GM12878 (cell line): ENCODE data around the gene DNHD1. TPM values are rescaled to one million over a fixed set of nuclear protein-coding genes. Genes with fewer than 3 reads are reported as not detected.

ENCODE experiments used
- ATAC-seq: fragments of 200-7000 bp; cut with Tn5 transposase; 3 replicates; pipeline ENCODE4 v1.9.1; 2020; ENCODE audit warnings: mild to moderate bottlenecking, moderate library complexity
- BruUV-seq: library from RNA; stranded (reverse); fragments of 400-500 nt; replicated peaks from 2 replicates; lab custom pipeline; 2021; lab: Mats Ljungman, UMichigan
- CTCF ChIA-PET: fragments of 300-600 bp; sonication (Branson Sonifier 250); formaldehyde crosslinking; extraction: SDS; loops from one replicate; lab custom pipeline; 2021; ENCODE audit warnings: inconsistent platforms; lab: Yijun Ruan, JAX
- POLR2A ChIA-PET: fragments of 350-600 bp; formaldehyde crosslinking; extraction: SDS; loops from one replicate; lab custom pipeline; 2021; ENCODE audit warnings: inconsistent platforms; lab: Charles Lee
- RAD21 ChIA-PET: fragments of 300-600 bp; sonication (Branson Sonifier 250); formaldehyde crosslinking; loops from one replicate; lab custom pipeline; 2023; ENCODE audit warnings: antibody characterized with exemption; ENCODE audit not compliant: unreplicated experiment; lab: Charles Lee
- SMC1A ChIA-PET: fragments of 300-600 bp; sonication (Branson Sonifier 250); formaldehyde crosslinking; loops from one replicate; lab custom pipeline; 2023; ENCODE audit not compliant: unreplicated experiment, uncharacterized antibody; lab: Charles Lee
- DNase-seq: peaks from one replicate; pipeline ENCODE4 v3.0.0-alpha.2; 2011; ENCODE audit warnings: low read depth, low spot score
- FAIRE-seq: peaks from 3 replicates; lab custom pipeline; 2011; peaks lifted over from hg19 to GRCh38; lab: Jason Lieb, UNC
- H2AFZ ChIP-seq: 2 replicates; pipeline ENCODE4 v1.6.0; 2011; ENCODE audit warnings: low read depth, low read length, control low read depth; ENCODE audit not compliant: control insufficient read depth
- H3K27ac ChIP-seq: 2 replicates; pipeline ENCODE4 v1.5.1; 2011; ENCODE audit warnings: control low read depth; ENCODE audit not compliant: control insufficient read depth, insufficient read depth
- H3K27me3 ChIP-seq, 2 experiments: replicated peaks in 1 of 2; 2 replicates each; pipeline versions ENCODE4 v1.6.0 to v1.6.1; 2011; ENCODE audit warnings: low read length in 1 of 2; ENCODE audit not compliant: control insufficient read depth in 2 of 2, insufficient read depth in 2 of 2
- H3K36me3 ChIP-seq, 2 experiments: 2 replicates each; pipeline ENCODE4 v1.5.1; 2011; ENCODE audit warnings: low read length in 1 of 2; ENCODE audit not compliant: control insufficient read depth in 2 of 2, insufficient read depth in 2 of 2
- H3K4me1 ChIP-seq: 2 replicates; pipeline ENCODE4 v1.6.1; 2011; ENCODE audit warnings: mild to moderate bottlenecking, low read length, moderate library complexity, mixed read lengths; ENCODE audit not compliant: control insufficient read depth, insufficient read depth
- H3K4me2 ChIP-seq: 2 replicates; pipeline ENCODE4 v1.6.0; 2011; ENCODE audit warnings: control low read depth; ENCODE audit not compliant: control insufficient read depth, insufficient read depth
- H3K4me3 ChIP-seq: fragments of 200-600 bp; sonication (generic); 2 replicates; pipeline ENCODE4 v1.5.1; 2016
- H3K79me2 ChIP-seq: 2 replicates; pipeline ENCODE4 v1.6.0; 2011; ENCODE audit warnings: low read length; ENCODE audit not compliant: control insufficient read depth, insufficient read depth
- H3K9ac ChIP-seq: 2 replicates; pipeline ENCODE4 v1.8.0; 2011; ENCODE audit warnings: low read length, control low read depth, mixed read lengths; ENCODE audit not compliant: control insufficient read depth, insufficient read depth
- H3K9me3 ChIP-seq: replicated peaks from 3 replicates; pipeline ENCODE4 v1.5.1; 2011; ENCODE audit warnings: mild to moderate bottlenecking, low read length; ENCODE audit not compliant: control insufficient read depth, insufficient read depth
- H4K20me1 ChIP-seq: 2 replicates; pipeline ENCODE4 v1.6.0; 2011; ENCODE audit not compliant: control insufficient read depth, insufficient read depth
- CREM ChIP-seq: IDR thresholded peaks from 2 replicates; pipeline ENCODE4 v1.6.1; 2014; ENCODE audit warnings: antibody characterized with exemption, low read depth
- E2F4 ChIP-seq: IDR thresholded peaks from 2 replicates; pipeline ENCODE4 v1.6.1; 2012; ENCODE audit warnings: low read depth, low read length, improper control_type of control experiment
- E2F8 ChIP-seq: fragments of 450-650 bp; IDR thresholded peaks from 2 replicates; pipeline ENCODE4 v1.6.1; 2018; ENCODE audit warnings: mild to moderate bottlenecking, low read depth, moderate library complexity; ENCODE audit not compliant: partially characterized antibody
- FOXK2 ChIP-seq: fragments of 450-650 bp; IDR thresholded peaks from 2 replicates; pipeline ENCODE4 v1.6.1; 2017; ENCODE audit warnings: mild to moderate bottlenecking, moderate library complexity
- IRF5 ChIP-seq: fragments of 450-650 bp; IDR thresholded peaks from 2 replicates; pipeline ENCODE4 v1.6.1; 2017; ENCODE audit warnings: borderline replicate concordance
- MEF2A ChIP-seq: IDR thresholded peaks from 2 replicates; pipeline ENCODE4 v1.6.1; 2011; ENCODE audit warnings: low read depth, mild to moderate bottlenecking, low read length, moderate library complexity; ENCODE audit not compliant: insufficient read depth
- MTA3 ChIP-seq: IDR thresholded peaks from 2 replicates; pipeline ENCODE4 v1.6.1; 2012; ENCODE audit warnings: low read length, inconsistent platforms, borderline replicate concordance
- PRDM15 ChIP-seq: fragments of 450-650 bp; formaldehyde crosslinking; IDR thresholded peaks from 2 replicates; pipeline ENCODE4 v1.4.0; 2020; ENCODE audit warnings: mild to moderate bottlenecking, moderate library complexity
- RAD21 ChIP-seq: IDR thresholded peaks from 2 replicates; pipeline ENCODE4 v1.6.1; 2011; ENCODE audit warnings: mild to moderate bottlenecking, low read depth, low read length, moderate library complexity; ENCODE audit not compliant: insufficient read depth
- TARDBP ChIP-seq: IDR thresholded peaks from 2 replicates; pipeline ENCODE4 v1.6.1; 2016; ENCODE audit warnings: borderline replicate concordance
- ZNF207 ChIP-seq: fragments of 450-650 bp; IDR thresholded peaks from 2 replicates; pipeline ENCODE4 v1.6.1; 2014; ENCODE audit warnings: antibody characterized with exemption, mild to moderate bottlenecking, borderline replicate concordance
- WGBS: methylation state at CpG from one replicate; pipeline ENCODE4 v1.1.6; 2016; ENCODE audit warnings: low lambda C conversion rate; ENCODE audit not compliant: insufficient replicate concordance, insufficient coverage; ENCODE audit errors: missing lambda C conversion rate; 5-methylcytosine and 5-hydroxymethylcytosine counted together
- in situ Hi-C: fragments of 300-500 bp; cut with MboI; formaldehyde crosslinking; loops from 9 replicates; pipeline ENCODE4 v1.14.3; 2018; ENCODE audit warnings: mixed read lengths
- intact Hi-C: fragments of 100-400 bp; cut with micrococcal nuclease; formaldehyde crosslinking; loops from one replicate; pipeline ENCODE4 v1.14.2; 2022; ENCODE audit not compliant: unreplicated experiment
- polyA plus RNA-seq, 11 experiments: library from polyadenylated mRNA; depleted of rRNA in 4 of 11; unstranded in 6 of 11; stranded (reverse) in 5 of 11; fragments of >200 nt; fragmentation: Nextera tagmentation in 4 of 11; fragmentation: Illumina TruSeq in 1 of 11; extraction: Ambion mirVana in 4 of 11; extraction: Trizol in 1 of 11; gene quantifications; 1 replicate in 1 of 11; 2 replicates in 10 of 11; pipeline versions ENCODE4 v1.2.1 to v1.2.3, GENCODE V29; 2011 to 2016; ENCODE audit warnings: inconsistent platforms in 2 of 11, missing spikeins in 2 of 11, low read depth in 1 of 11
- total RNA-seq, 4 experiments: library from RNA; depleted of rRNA in 3 of 4; stranded (reverse); fragments of >200 nt in 3 of 4; fragmentation: Illumina TruSeq in 1 of 4; extraction: Trizol in 1 of 4; gene quantifications; 2 replicates each; pipeline versions ENCODE4 v1.2.1 to v1.2.3, GENCODE V29; 2013 to 2021

Gene DNHD1
- total and polyA plus RNA-seq, 10 of the 15 experiments (the other 5 are each of a cell fraction or from before 2014, with no cell fraction given): 0.99 to 16.9 (median 8.6) TPM

- intact Hi-C loops: loop anchor here (10.0 kb wide), 1 partner anchor 910 kb away; no protein-coding TSS in a partner anchor
These were observed 118.0 kb downstream of the DNHD1 start for GRCh38 chr11:6615046-6615445.

More at GRCh38 chr11:6615046-6615445, 118.0 kb downstream of the DNHD1 start:
- ChIA-PET POLR2A (no interaction called here), RAD21 (no interaction called here), SMC1A (no interaction called here), CTCF (no interaction called here)
- Histone ChIP-seq H3K27me3 (no peaks in the 10 kb centered on the region), H3K9me3 (no peaks in the 10 kb centered on the region), H4K20me1 (no peaks in the 10 kb centered on the region), H3K79me2 (peaks cover 24% of the 10 kb centered on the region), H3K36me3 (peaks cover 4 to 17% of the 10 kb centered on the region in 2 experiments), H3K4me3 (no peak overlapping the region), H3K4me2 (no peak overlapping the region), H2AFZ (no peak overlapping the region), H3K27ac (no peak overlapping the region), H3K4me1 (peaks cover 21% of the 10 kb centered on the region), H3K9ac (no peak overlapping the region)
- BruUV-seq: no TSS peak
- no peak for FAIRE-seq
- WGBS: 88% methylated on average over 5 of the region's 5 CpGs
- no peak for ATAC-seq
- in situ Hi-C loops: loop anchor here (10.0 kb wide), 1 partner anchor 910 kb away; no protein-coding TSS in a partner anchor
- no peak for DNase-seq
- TF ChIP-seq PRDM15 (no peak), TARDBP (no peak), E2F8 (no peak), MEF2A (no peak), RAD21 (no peak), E2F4 (no peak), CREM (no peak), IRF5 (no peak), MTA3 (no peak), FOXK2 (no peak), ZNF207 (no peak)
